Esophagus muscularis mucosa (tissue), 4 donors: ENCODE results near the gene COL5A1. TPM values are rescaled to one million over a fixed set of nuclear protein-coding genes. Genes with fewer than 3 reads are reported as not detected.

Source experiments
- DNase-seq: peaks from one replicate; pipeline ENCODE4 v3.0.0-alpha.2; 2017; ENCODE audit errors: extremely low spot score
- H3K27ac ChIP-seq, 4 donors: fragments of 200-600 bp; sonication (generic); replicated peaks in 1 of 4; 1 replicate in 3 of 4; 2 replicates in 1 of 4; pipeline ENCODE4 v1.5.1; 2016 to 2019; ENCODE audit warnings: mild to moderate bottlenecking in 1 of 4
- H3K27me3 ChIP-seq, 4 donors: fragments of 200-600 bp; sonication (generic); one replicate each; pipeline versions ENCODE4 v1.5.1 to v1.6.0; 2016 to 2019
- H3K36me3 ChIP-seq, 4 donors: fragments of 200-600 bp; sonication (generic); one replicate each; pipeline ENCODE4 v1.5.1; 2016 to 2019
- H3K4me1 ChIP-seq, 4 donors: fragments of 200-600 bp; sonication (generic); one replicate each; pipeline ENCODE4 v1.5.1; 2016 to 2019
- H3K4me3 ChIP-seq, 4 donors: fragments of 200-600 bp; sonication (generic); 1 replicate in 2 of 4; 2 replicates in 2 of 4; pipeline ENCODE4 v1.5.1; 2016 to 2019; ENCODE audit warnings: mild to moderate bottlenecking in 4 of 4, moderate library complexity in 1 of 4
- H3K9me3 ChIP-seq, 4 donors: fragments of 200-600 bp; sonication (generic); 1 replicate in 3 of 4; 2 replicates in 1 of 4; pipeline ENCODE4 v1.5.1; 2016 to 2019
- EP300 ChIP-seq: sonication (generic); formaldehyde crosslinking; IDR thresholded peaks from one replicate; pipeline ENCODE4 v1.6.1; 2017; ENCODE audit warnings: antibody characterized with exemption
- POLR2A ChIP-seq: fragments of 450-650 bp; IDR thresholded peaks from one replicate; pipeline ENCODE4 v1.6.1; 2017; ENCODE audit warnings: antibody characterized with exemption, moderate library complexity, mild to moderate bottlenecking, low read depth
- POLR2AphosphoS5 ChIP-seq, 2 donors: sonication (generic); formaldehyde crosslinking; IDR thresholded peaks; one replicate each; pipeline ENCODE4 v1.6.1; 2017; ENCODE audit warnings: antibody characterized with exemption in 2 of 2
- WGBS: methylation state at CpG from one replicate; pipeline ENCODE4 v1.1.5; 2018; 5-methylcytosine and 5-hydroxymethylcytosine counted together
- intact Hi-C: fragments of 100-400 bp; cut with DNase I; formaldehyde crosslinking; loops from one replicate; pipeline ENCODE4 v1.15.1; 2023
- total RNA-seq, 4 donors: library from RNA; depleted of rRNA; stranded (reverse); fragments of >200 nt; gene quantifications; one replicate each; pipeline versions ENCODE4 v1.1.0 to v1.2.1, GENCODE V29; 2016
- TF ChIP-seq, protein P1 (sequence below), 3 experiments: fragments of 200-600 bp in 2 of 3; fragments of 450-650 bp in 1 of 3; sonication (generic) in 2 of 3; IDR thresholded peaks; one replicate each; pipeline ENCODE4 v1.5.1; 2017 to 2019; ENCODE audit warnings: antibody characterized with exemption in 3 of 3, mild to moderate bottlenecking in 2 of 3, moderate library complexity in 1 of 3

The COL5A1 gene
- total RNA-seq, 4 donors from 2014 or later: 36.0 to 89.5 (median 56.4) TPM

DNA sequence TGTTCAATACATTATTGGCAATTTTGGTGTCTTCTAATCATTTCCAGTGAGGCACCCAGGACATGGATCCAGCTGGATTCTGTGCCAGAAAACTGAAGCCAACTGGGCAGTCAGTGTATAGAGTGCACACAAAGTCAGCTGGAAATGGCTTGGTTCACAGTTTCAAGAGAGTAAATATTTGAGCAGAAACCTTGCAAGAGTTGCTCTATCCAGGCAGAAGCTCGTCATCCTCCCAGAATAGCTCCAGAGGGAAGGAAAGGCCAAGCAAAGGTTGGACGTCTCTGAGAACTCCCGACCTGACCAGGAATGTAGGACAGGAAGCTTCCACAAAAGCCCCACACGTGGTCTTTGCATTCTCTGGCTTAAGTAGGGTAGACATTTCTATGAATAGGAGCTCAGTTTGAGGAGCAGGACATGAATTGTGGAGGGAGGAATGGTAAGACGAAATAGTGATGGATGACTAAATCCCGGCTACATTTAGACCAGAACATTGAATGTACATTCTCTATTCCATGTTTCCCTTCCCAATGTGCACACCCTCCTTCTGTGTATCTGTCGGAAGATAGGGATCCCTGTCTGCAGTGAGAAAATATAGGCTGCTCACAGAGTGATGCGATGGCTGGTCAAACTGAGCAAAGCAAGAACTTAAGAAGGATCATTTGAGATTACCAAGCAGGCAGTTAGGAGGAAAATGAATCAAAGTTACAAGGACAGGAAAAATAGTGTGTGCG is 166.3 kb downstream of the COL5A1 start:
- no peak for DNase-seq
- H3K4me3 ChIP-seq: no peak overlapping the region
- WGBS: 48% methylated on average over 9 of the region's 9 CpGs
- TF ChIP-seq, protein P1, sequence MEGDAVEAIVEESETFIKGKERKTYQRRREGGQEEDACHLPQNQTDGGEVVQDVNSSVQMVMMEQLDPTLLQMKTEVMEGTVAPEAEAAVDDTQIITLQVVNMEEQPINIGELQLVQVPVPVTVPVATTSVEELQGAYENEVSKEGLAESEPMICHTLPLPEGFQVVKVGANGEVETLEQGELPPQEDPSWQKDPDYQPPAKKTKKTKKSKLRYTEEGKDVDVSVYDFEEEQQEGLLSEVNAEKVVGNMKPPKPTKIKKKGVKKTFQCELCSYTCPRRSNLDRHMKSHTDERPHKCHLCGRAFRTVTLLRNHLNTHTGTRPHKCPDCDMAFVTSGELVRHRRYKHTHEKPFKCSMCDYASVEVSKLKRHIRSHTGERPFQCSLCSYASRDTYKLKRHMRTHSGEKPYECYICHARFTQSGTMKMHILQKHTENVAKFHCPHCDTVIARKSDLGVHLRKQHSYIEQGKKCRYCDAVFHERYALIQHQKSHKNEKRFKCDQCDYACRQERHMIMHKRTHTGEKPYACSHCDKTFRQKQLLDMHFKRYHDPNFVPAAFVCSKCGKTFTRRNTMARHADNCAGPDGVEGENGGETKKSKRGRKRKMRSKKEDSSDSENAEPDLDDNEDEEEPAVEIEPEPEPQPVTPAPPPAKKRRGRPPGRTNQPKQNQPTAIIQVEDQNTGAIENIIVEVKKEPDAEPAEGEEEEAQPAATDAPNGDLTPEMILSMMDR (IDR thresholded peaks at IDR 0.05): no peak
- no peak for TF ChIP-seq EP300
- peak in 1 of 2 donors; percentile 57 for TF ChIP-seq POLR2AphosphoS5 (IDR thresholded peaks at IDR 0.05)
- no peak for TF ChIP-seq POLR2A
- peaks cover 18 to 36% (median 31%) of the 10 kb centered on the region in 4 donors for H3K4me1 ChIP-seq
- peak overlapping the region; percentile 14 to 58 (median 48) for H3K27ac ChIP-seq
- no peaks in the 10 kb centered on the region for H3K27me3 ChIP-seq
- peaks cover 0 to 81% (median 38%) of the 10 kb centered on the region in 4 donors for H3K36me3 ChIP-seq
- intact Hi-C loops: no loop called here
- H3K9me3 ChIP-seq: no peaks in the 10 kb centered on the region

DNA sequence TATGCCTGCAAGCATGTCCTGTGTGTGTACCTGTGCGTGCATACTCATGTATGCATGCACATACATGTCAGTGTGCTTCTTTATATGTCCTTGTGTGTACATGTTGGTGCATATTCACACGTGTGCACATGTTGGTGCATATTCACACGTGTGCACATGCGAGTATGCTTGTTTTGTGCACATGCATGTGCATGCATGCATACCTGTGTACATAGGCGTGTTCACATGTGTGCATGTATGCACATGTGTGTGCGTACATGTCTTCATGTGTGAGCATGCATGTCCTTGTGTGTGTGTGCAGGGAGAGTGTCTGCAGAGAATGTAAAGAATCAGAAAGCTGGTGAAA is 166.8 kb downstream of the COL5A1 start:
- H3K4me1 ChIP-seq: peaks cover 18 to 36% (median 31%) of the 10 kb centered on the region in 4 donors
- no peaks in the 10 kb centered on the region for H3K27me3 ChIP-seq
- no peak overlapping the region for H3K27ac ChIP-seq
- whole genome bisulfite sequencing: 87% methylated on average over 6 of the region's 6 CpGs
- no peaks in the 10 kb centered on the region for H3K9me3 ChIP-seq
- peak in 1 of 2 donors; percentile 11 for TF ChIP-seq POLR2AphosphoS5 (IDR thresholded peaks at IDR 0.05)
- TF ChIP-seq, protein P1 (IDR thresholded peaks at IDR 0.05): no peak
- peaks cover 0 to 81% (median 38%) of the 10 kb centered on the region in 4 donors for H3K36me3 ChIP-seq
- intact Hi-C loops: no loop called here
- no peak overlapping the region for H3K4me3 ChIP-seq
- DNase-seq: no peak

DNA sequence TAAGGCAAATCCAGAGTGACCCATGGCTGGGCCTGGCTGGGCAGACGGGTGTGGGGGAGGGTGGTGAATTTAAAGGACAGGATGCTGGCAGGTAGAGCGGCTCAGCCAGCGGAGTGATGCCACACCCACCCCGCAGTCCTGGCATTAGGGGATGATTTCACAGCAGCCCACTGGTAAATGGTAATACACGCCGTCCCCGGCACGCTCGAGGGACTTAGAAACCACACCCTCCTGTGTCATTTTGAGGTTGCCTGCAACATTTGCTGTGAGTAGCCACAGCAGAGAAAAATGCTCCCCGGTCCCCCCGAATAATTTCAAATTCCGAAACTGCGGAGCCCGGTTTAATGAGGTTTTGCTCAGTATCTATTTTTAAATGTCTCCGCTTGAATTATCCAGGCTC is 167.7 kb downstream of the COL5A1 start:
- Histone ChIP-seq H3K36me3 (peaks cover 0 to 82% (median 38%) of the 10 kb centered on the region in 4 donors), H3K4me3 (no peak overlapping the region), H3K27me3 (no peaks in the 10 kb centered on the region), H3K9me3 (no peaks in the 10 kb centered on the region), H3K4me1 (peaks cover 18 to 36% (median 31%) of the 10 kb centered on the region in 4 donors), H3K27ac (no peak overlapping the region)
- TF ChIP-seq EP300 (no peak), POLR2A (no peak), POLR2AphosphoS5 (IDR thresholded peaks at IDR 0.05) (no peak)
- TF ChIP-seq, protein P1 (IDR thresholded peaks at IDR 0.05): no peak
- no peak for DNase-seq
- intact Hi-C loops: no loop called here
- 90% methylated on average over 15 of the region's 15 CpGs for WGBS

DNA sequence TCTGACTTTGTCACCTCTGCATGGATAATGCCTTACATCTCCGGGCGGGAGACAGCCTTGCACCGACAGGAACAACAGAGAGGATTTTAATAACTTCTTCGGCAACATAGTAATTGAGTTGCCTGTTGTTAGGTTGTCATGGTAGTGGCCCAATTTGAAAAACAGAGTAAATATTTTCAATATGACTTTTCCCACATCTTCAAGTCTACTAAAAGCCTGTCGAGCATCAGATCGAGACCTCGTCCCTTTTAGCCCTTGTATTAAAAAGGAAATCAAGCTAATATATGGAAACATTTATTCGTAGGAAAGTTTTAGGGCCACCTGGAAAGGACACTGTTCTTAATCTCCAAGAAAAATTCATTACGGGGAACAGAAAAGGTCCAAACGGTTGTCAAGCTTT is 168.2 kb downstream of the COL5A1 start:
- 77% methylated on average over 10 of the region's 10 CpGs for WGBS
- Histone ChIP-seq H3K27me3 (no peaks in the 10 kb centered on the region), H3K36me3 (peaks cover 4 to 82% (median 39%) of the 10 kb centered on the region in 4 donors), H3K4me3 (no peak overlapping the region), H3K9me3 (no peaks in the 10 kb centered on the region), H3K4me1 (peaks cover 18 to 36% (median 31%) of the 10 kb centered on the region in 4 donors), H3K27ac (no peak overlapping the region)
- no peak for TF ChIP-seq EP300
- TF ChIP-seq, protein P1 (IDR thresholded peaks at IDR 0.05): no peak
- no peak for DNase-seq
- intact Hi-C loops: no loop called here
